Occipital lobe (tissue), 3 donors: Measurements from ENCODE around the gene CDC73. TPM values are rescaled to one million over a fixed set of nuclear protein-coding genes. Genes with fewer than 3 reads are reported as not detected.
"Not testable (repeated sequence)": the region's sequence is repeated elsewhere in the genome, so short reads cannot be mapped to it uniquely, and the experiment has no call there.

Source experiments
- DNase-seq: peaks from one replicate; lab custom pipeline; 2025; lab: John Stamatoyannopoulos, UW
- small RNA-seq: library from RNA; depleted of rRNA; stranded (forward); fragments of <200 nt; gene quantifications from one replicate; pipeline ENCODE3, GENCODE V24; 2014
- total RNA-seq: library from RNA; depleted of rRNA; stranded (reverse); fragments of >200 nt; gene quantifications from one replicate; pipeline ENCODE4 v1.2.3, GENCODE V29; 2014

CDC73 gene
- total RNA-seq, 1 donor from 2014 or later, result 48.7 TPM

- no peak for DNase-seq
These were observed 162.4 kb downstream of the CDC73 start for GRCh38 chr1:193284219-193284618.

DNA sequence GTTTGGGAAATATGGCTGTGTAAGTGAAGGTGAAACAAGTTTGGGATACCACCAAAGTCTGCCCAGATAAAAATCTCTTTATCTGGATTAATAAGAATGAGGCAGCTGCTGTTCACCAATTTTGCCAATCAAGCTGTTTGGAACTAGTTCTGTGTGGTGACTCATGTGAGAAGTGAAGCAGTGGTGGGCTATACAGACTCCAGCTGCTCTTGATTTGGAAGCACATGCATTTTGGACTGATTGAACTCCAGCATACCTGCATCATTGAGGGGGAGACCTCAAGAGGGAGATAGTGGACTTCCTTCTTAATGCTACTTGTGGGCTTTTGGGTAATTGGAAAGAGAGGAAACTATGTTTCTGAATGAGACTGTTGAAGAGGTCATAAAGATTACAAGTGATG, 163.8 kb downstream of the CDC73 start:
- DNase-seq, result no peak

- not testable (repeated sequence) for DNase-seq
These were observed 166.8 kb downstream of the CDC73 start for GRCh38 chr1:193288548-193289080.

DNA sequence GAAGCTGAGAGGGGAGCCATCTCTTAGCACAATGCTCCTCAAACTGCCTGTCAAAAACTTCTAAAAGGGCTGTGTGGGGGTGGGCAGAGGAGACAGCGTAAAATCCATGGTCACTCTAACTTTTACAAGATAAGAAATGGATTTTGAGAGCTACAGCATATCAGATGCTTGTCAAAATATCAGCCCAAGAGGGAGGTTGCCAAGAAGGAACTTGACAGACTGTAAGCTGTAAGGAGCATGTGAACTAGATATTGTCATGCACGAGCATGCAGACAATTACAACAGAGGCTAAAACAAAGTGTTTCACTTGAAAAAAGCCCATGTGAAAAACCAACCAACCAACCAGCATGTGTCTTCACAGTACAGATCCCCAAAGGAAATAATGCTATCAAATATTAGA, 171.9 kb downstream of the CDC73 start:
- DNase-seq, result no peak

DNA sequence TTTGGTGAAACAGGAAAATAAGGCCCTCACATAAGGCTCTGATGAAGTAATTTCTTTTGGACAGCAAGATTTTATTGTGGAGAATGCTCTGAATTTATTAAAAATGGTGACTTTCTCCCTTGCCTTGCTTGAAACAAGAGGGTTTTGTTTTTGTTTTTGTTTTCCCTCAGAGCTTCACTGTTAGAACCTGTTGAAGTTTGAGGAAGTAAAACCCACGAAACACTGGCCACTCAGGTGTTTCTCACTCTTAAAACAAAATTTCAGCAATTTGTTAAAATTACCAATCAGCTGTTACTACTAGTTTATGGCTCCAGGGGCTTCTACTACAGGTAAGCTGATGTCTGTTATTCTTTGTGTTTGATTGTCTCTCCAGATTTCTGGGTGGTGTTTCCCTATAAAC, 177.2 kb downstream of the CDC73 start:
- no peak for DNase-seq

DNA sequence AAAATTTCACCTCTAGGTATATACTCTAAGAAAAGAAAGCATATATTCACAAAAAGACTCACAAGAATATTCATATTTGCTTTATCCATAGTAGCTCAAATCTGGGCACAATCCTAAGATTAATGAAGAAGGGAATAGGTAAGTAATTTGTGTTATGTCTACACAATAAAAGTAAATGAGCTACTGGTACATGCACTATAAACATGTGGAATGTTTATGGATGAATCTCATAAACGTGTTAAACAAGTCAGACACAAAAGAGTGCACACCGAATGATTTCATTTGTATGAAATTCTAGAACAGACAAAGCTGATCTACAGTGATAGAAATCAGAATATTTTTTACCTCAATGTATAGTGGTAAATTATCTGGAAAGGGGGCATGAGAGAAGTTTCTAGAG, 179.9 kb downstream of the CDC73 start:
- DNase-seq, result no peak

DNA sequence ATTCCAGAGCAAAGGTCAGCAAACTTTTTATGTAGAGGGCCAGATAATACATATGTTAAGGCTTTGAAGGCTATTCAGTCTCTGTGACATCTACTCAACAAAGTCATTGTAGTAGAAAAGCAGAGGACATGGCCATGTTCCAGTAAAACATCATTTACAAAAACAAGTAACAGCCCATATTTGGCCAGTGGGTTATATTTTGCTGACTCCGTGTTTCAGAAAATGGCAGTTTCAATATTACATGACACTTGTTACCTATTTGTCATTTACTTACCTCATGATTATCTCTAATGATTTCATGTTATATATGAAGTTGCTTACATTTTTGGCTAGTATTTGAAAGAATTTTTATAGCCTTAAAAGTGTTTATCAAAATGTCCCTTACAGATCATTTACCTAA, 182.0 kb downstream of the CDC73 start:
- no peak for DNase-seq

Small RNA genes within 50 kb of the gene (small RNA-seq; reads per million reads assigned to genes)
- not detected for gene MIR1278

Other genes with a start within 250 kb of the CDC73 start
- gene UCHL5, start 62.7 kb upstream of the CDC73 start, total RNA-seq, result 53.0 TPM
- gene RO60, start 62.4 kb upstream of the CDC73 start, total RNA-seq, result 448 TPM
- 19.7 TPM for gene GLRX2, start 16.6 kb upstream of the CDC73 start, total RNA-seq
- 160 TPM for gene B3GALT2, start 64.6 kb downstream of the CDC73 start, total RNA-seq